B cell (primary cell): ENCODE measurements around the gene FES. TPM values are rescaled to one million over a fixed set of nuclear protein-coding genes. Genes with fewer than 3 reads are reported as not detected.
"Not testable (repeated sequence)": the region's sequence is repeated elsewhere in the genome, so short reads cannot be mapped to it uniquely, and the experiment has no call there.

Source experiments
- ATAC-seq: fragments of 200-7000 bp; cut with Tn5 transposase; one replicate; pipeline ENCODE4 v1.10.0; 2021; ENCODE audit warnings: low read depth, mild to moderate bottlenecking, moderate number of reproducible peaks, moderate library complexity
- CTCF ChIA-PET: fragments of 350-600 bp; sonication (Branson Sonifier 250); formaldehyde crosslinking; loops from one replicate; lab custom pipeline; 2021; ENCODE audit warnings: antibody characterized with exemption, inconsistent platforms; lab: Charles Lee
- POLR2A ChIA-PET: fragments of 350-600 bp; sonication (Branson Sonifier 250); formaldehyde crosslinking; loops from one replicate; lab custom pipeline; 2021; ENCODE audit warnings: antibody characterized with exemption; lab: Charles Lee
- DNase-seq: peaks from one replicate; pipeline ENCODE4 v3.0.0; 2013
- H2AFZ ChIP-seq: 2 replicates; pipeline ENCODE4 v1.6.1; 2012; ENCODE audit warnings: mild to moderate bottlenecking, low read depth, low read length; ENCODE audit not compliant: insufficient read depth, poor library complexity, severe bottlenecking
- H3K27ac ChIP-seq, 2 donors: 1 replicate in 1 of 2; 2 replicates in 1 of 2; pipeline ENCODE4 v1.5.1; 2012 to 2013; ENCODE audit warnings: low read length in 2 of 2, mild to moderate bottlenecking in 2 of 2, moderate library complexity in 1 of 2
- H3K27me3 ChIP-seq, 4 experiments: fragments of 200-600 bp in 1 of 4; sonication (generic) in 1 of 4; replicated peaks in 1 of 4; 1 replicate in 2 of 4; 2 replicates in 2 of 4; pipeline versions ENCODE4 v1.6.1 to v1.7.0; 2013 to 2016; ENCODE audit warnings: low read length in 3 of 4, mild to moderate bottlenecking in 2 of 4, mixed read lengths in 1 of 4, moderate library complexity in 1 of 4; ENCODE audit not compliant: insufficient read depth in 4 of 4, control insufficient read depth in 3 of 4; ENCODE audit errors: control extremely low read depth in 1 of 4
- H3K36me3 ChIP-seq, 2 experiments: replicated peaks in 1 of 2; 1 replicate in 1 of 2; 2 replicates in 1 of 2; pipeline versions ENCODE4 v1.6.1 to v1.7.1; 2013; ENCODE audit warnings: low read length in 1 of 2; ENCODE audit not compliant: insufficient read depth in 2 of 2, control insufficient read depth in 1 of 2; ENCODE audit errors: control extremely low read depth in 1 of 2, extremely low read depth in 1 of 2
- H3K4me1 ChIP-seq, 2 donors: fragments of 200-600 bp in 1 of 2; sonication (generic) in 1 of 2; 1 replicate in 1 of 2; 2 replicates in 1 of 2; pipeline versions ENCODE4 v1.5.1 to v1.6.1; 2013 to 2017; ENCODE audit warnings: low read length in 2 of 2; ENCODE audit not compliant: control insufficient read depth in 2 of 2, insufficient read depth in 2 of 2
- H3K4me2 ChIP-seq: replicated peaks from 2 replicates; pipeline ENCODE3; 2012; ENCODE audit warnings: mild to moderate bottlenecking, low read depth, low read length; ENCODE audit not compliant: poor library complexity, severe bottlenecking
- H3K4me3 ChIP-seq, 5 experiments: fragments of 200-600 bp in 1 of 5; sonication (generic) in 1 of 5; 1 replicate in 3 of 5; 2 replicates in 2 of 5; pipeline versions ENCODE4 v1.5.1 to v1.7.0; 2011 to 2016; ENCODE audit warnings: low read length in 4 of 5, mild to moderate bottlenecking in 4 of 5, low read depth in 2 of 5, control low read depth in 1 of 5, moderate library complexity in 1 of 5; ENCODE audit not compliant: insufficient read depth in 1 of 5; ENCODE audit errors: control extremely low read depth in 1 of 5, extremely low read depth in 1 of 5
- H3K79me2 ChIP-seq: fragments of 200-600 bp; sonication (generic); one replicate; pipeline ENCODE4 v1.6.0; 2016; ENCODE audit warnings: low read length; ENCODE audit not compliant: control insufficient read depth, insufficient read depth
- H3K9ac ChIP-seq: fragments of 200-600 bp; sonication (generic); 2 replicates; pipeline ENCODE4 v1.6.1; 2017; ENCODE audit warnings: mild to moderate bottlenecking, low read length, moderate library complexity
- H3K9me3 ChIP-seq, 3 donors: one replicate each; pipeline versions ENCODE4 v1.6.1 to v1.7.1; 2013; ENCODE audit warnings: low read length in 2 of 3; ENCODE audit not compliant: control insufficient read depth in 2 of 3, insufficient read depth in 1 of 3; ENCODE audit errors: control extremely low read depth in 1 of 3
- H4K20me1 ChIP-seq: 2 replicates; pipeline ENCODE4 v1.6.0; 2012; ENCODE audit warnings: mild to moderate bottlenecking, low read length; ENCODE audit not compliant: insufficient read depth, control insufficient read depth, poor library complexity, severe bottlenecking
- H3K27ac Mint-ChIP-seq: one replicate; pipeline ENCODE4 v1.8.0; 2021; ENCODE audit warnings: mixed read lengths
- H3K27me3 Mint-ChIP-seq: one replicate; pipeline ENCODE4 v1.8.0; 2021; ENCODE audit warnings: mixed read lengths
- H3K4me1 Mint-ChIP-seq: one replicate; pipeline ENCODE4 v1.8.0; 2021; ENCODE audit warnings: mixed read lengths
- H3K4me3 Mint-ChIP-seq: one replicate; pipeline ENCODE4 v1.8.0; 2021; ENCODE audit warnings: mixed read lengths
- H3K9me3 Mint-ChIP-seq: one replicate; pipeline ENCODE4 v1.8.0; 2022; ENCODE audit warnings: mixed read lengths; ENCODE audit not compliant: insufficient read depth
- EZH2 ChIP-seq: IDR thresholded peaks from 2 replicates; pipeline ENCODE4 v1.6.1; 2012; ENCODE audit warnings: borderline replicate concordance, low read depth, mild to moderate bottlenecking, moderate library complexity, low read length; ENCODE audit not compliant: insufficient read depth, poor library complexity, severe bottlenecking
- WGBS: methylation state at CpG from one replicate; pipeline ENCODE4 v1.1.5; 2013; ENCODE audit warnings: missing lambda C conversion rate; ENCODE audit not compliant: insufficient coverage; 5-methylcytosine and 5-hydroxymethylcytosine counted together
- intact Hi-C: fragments of 100-400 bp; cut with micrococcal nuclease; formaldehyde crosslinking; loops from one replicate; pipeline ENCODE4 v1.10.0; 2022
- polyA plus RNA-seq: library from polyadenylated mRNA; depleted of rRNA; stranded (reverse); fragments of >200 nt; gene quantifications from 2 replicates; pipeline ENCODE4 v1.2.3, GENCODE V29; 2012
- total RNA-seq, 2 donors: library from RNA; stranded (reverse); fragments of 120-200 nt in 1 of 2; gene quantifications; 1 replicate in 1 of 2; 2 replicates in 1 of 2; pipeline versions ENCODE4 v1.2.3 to v1.2.4, GENCODE V29; 2013 to 2022
- TF ChIP-seq, protein P1 (sequence below): fragments of 200-600 bp; IDR thresholded peaks from one replicate; pipeline ENCODE4 v1.8.0; 2022; ENCODE audit warnings: antibody characterized with exemption, mild to moderate bottlenecking

The FES gene
- total and polyA plus RNA-seq, 2 donors (not counting 1 experiment from before 2014, with no cell fraction given) = 23.9 to 31.4 TPM

DNA sequence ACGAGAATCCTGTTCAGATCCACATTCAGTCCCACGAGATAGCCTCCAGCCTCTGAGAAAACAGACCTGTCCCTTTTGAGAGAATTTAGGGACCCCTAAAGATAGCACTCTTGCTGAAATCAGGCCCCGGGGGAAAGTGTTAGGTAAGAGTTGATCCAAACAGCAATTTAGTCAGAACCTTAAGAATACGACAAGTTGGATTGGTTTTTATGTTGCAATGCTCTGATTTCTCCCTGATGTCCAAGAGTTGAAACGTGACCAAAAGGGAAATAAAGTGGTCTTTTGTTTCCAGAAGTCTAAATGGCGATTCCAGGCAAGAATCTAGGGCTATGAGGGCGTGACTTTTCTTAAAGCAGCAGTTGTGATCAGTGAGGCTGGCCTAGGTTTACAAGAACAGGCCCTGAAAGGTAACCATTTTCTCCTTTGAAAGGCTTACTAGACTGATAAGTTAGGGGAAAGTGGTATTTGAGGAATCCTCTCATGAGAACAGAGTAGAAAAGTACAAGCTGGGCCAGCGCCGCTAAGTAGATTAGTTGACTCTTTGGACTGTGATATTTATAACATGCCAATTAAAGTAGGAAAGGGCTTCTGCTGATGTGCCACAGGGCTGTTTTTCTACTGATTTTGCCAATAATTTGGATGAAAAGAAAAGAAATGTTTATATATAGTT lies 23.7 kb downstream of the FES start:
- Histone ChIP-seq H4K20me1 (peaks cover 13% of the 10 kb centered on the region), H3K9me3 (no peaks in the 10 kb centered on the region), H3K27me3 (no peaks in the 10 kb centered on the region), H3K36me3 (peaks cover 0 to 74% of the 10 kb centered on the region in 2 experiments), H3K27ac (no peak overlapping the region), H2AFZ (no peak overlapping the region), H3K79me2 (peaks cover 3% of the 10 kb centered on the region), H3K9ac (no peak overlapping the region), H3K4me1 (peaks cover 6 to 10% of the 10 kb centered on the region in 2 donors), H3K4me2 (no peak overlapping the region), H3K4me3 (no peak overlapping the region)
- H3K27ac Mint-ChIP-seq = no peak overlapping the region
- TF ChIP-seq EZH2 = no peak
- TF ChIP-seq, protein P1, sequence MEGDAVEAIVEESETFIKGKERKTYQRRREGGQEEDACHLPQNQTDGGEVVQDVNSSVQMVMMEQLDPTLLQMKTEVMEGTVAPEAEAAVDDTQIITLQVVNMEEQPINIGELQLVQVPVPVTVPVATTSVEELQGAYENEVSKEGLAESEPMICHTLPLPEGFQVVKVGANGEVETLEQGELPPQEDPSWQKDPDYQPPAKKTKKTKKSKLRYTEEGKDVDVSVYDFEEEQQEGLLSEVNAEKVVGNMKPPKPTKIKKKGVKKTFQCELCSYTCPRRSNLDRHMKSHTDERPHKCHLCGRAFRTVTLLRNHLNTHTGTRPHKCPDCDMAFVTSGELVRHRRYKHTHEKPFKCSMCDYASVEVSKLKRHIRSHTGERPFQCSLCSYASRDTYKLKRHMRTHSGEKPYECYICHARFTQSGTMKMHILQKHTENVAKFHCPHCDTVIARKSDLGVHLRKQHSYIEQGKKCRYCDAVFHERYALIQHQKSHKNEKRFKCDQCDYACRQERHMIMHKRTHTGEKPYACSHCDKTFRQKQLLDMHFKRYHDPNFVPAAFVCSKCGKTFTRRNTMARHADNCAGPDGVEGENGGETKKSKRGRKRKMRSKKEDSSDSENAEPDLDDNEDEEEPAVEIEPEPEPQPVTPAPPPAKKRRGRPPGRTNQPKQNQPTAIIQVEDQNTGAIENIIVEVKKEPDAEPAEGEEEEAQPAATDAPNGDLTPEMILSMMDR = no peak
- CTCF ChIA-PET = no interaction called here
- H3K27me3 Mint-ChIP-seq = no peaks in the 10 kb centered on the region
- 91% methylated on average over 9 of the region's 9 CpGs for WGBS
- no peak for ATAC-seq
- no peak overlapping the region for H3K4me3 Mint-ChIP-seq
- intact Hi-C loops = no loop called here
- no peaks in the 10 kb centered on the region for H3K9me3 Mint-ChIP-seq
- DNase-seq = no peak
- POLR2A ChIA-PET = no interaction called here
- peaks cover 9% of the 10 kb centered on the region for H3K4me1 Mint-ChIP-seq

DNA sequence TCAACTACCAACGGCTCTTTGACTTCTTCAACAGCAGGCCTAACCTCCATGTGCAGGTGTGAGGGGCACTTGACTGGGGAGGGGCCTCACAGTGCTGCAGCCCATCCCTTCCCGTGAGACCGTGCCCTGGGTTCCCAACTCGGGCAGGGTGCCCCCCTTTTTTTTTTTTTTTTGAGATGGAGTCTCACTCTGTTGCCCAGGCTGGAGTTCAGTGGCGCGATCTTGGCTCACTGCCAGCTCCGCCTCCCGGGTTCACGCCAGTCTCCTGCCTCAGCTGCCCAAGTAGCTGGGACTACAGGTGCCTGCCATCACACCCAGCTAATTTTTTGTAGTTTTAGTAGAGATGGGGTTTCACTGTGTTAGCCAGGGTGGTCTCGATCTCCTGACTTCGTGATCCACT lies 25.1 kb downstream of the FES start:
- H3K27me3 Mint-ChIP-seq, H3K9me3 ChIP-seq, H2AFZ ChIP-seq, H3K9ac ChIP-seq, POLR2A ChIA-PET, H3K27ac Mint-ChIP-seq, ATAC-seq, DNase-seq, H3K4me1 ChIP-seq, intact Hi-C loops, H3K27ac ChIP-seq, H3K4me2 ChIP-seq, H3K4me3 ChIP-seq, H3K9me3 Mint-ChIP-seq, H3K4me3 Mint-ChIP-seq, CTCF ChIA-PET, H3K4me1 Mint-ChIP-seq, H3K79me2 ChIP-seq, H3K27me3 ChIP-seq: not testable (repeated sequence)
- peaks cover 0 to 86% of the 10 kb centered on the region in 2 experiments for H3K36me3 ChIP-seq
- 94% methylated on average over 6 of the region's 11 CpGs for whole genome bisulfite sequencing
- H4K20me1 ChIP-seq = peaks cover 13% of the 10 kb centered on the region
